DMS153 treated with DMSO at 0.1 percent for 48 hours (cell line): ENCODE results near the gene RPUSD2.
A peak's percentile ranks its signal among the peaks of the same experiment; 100 is the strongest.

Experiments
- DNase-seq: peaks from one replicate; lab custom pipeline; 2025; ENCODE audit not compliant: unreplicated experiment; lab: John Stamatoyannopoulos, UW

The RPUSD2 gene

GRCh38 chr15:40569129-40569953, at the start of gene RPUSD2:
TSS of gene RPUSD2 (plus strand) at chr15:40569299. CDS start at chr15:40569338, 39 bp downstream.
- peak; percentile 20 for DNase-seq

GRCh38 chr15:40523611-40524010, 45.5 kb upstream of the RPUSD2 start:
- no peak for DNase-seq

- DNase-seq = no peak
These were observed 43.2 kb upstream of the RPUSD2 start for GRCh38 chr15:40525855-40526254.

GRCh38 chr15:40528801-40529200, 40.3 kb upstream of the RPUSD2 start:
- no peak for DNase-seq

GRCh38 chr15:40533763-40534364, 35.2 kb upstream of the RPUSD2 start:
- DNase-seq = no peak

GRCh38 chr15:40534371-40534770, 34.7 kb upstream of the RPUSD2 start:
- no peak for DNase-seq

GRCh38 chr15:40536501-40536900, 32.6 kb upstream of the RPUSD2 start:
- DNase-seq = no peak

GRCh38 chr15:40538976-40539375, 30.1 kb upstream of the RPUSD2 start:
- no peak for DNase-seq

- no peak for DNase-seq
These were observed 26.0 kb upstream of the RPUSD2 start for GRCh38 chr15:40543082-40543481.

GRCh38 chr15:40543631-40544294, 25.3 kb upstream of the RPUSD2 start:
- DNase-seq = no peak

- no peak for DNase-seq
These were observed 23.6 kb upstream of the RPUSD2 start for GRCh38 chr15:40545457-40545856.

- DNase-seq = no peak
These were observed 20.5 kb upstream of the RPUSD2 start for GRCh38 chr15:40548610-40549009.

GRCh38 chr15:40549894-40550293, 19.2 kb upstream of the RPUSD2 start:
- no peak for DNase-seq

- DNase-seq = no peak
These were observed 18.6 kb upstream of the RPUSD2 start for GRCh38 chr15:40550341-40551037.

GRCh38 chr15:40554161-40554525, 15.0 kb upstream of the RPUSD2 start:
- DNase-seq = no peak

GRCh38 chr15:40555876-40556275, 13.2 kb upstream of the RPUSD2 start:
- DNase-seq = no peak

- DNase-seq = no peak
These were observed 10.0 kb upstream of the RPUSD2 start for GRCh38 chr15:40558952-40559742.

- no peak for DNase-seq
These were observed 6.4 kb upstream of the RPUSD2 start for GRCh38 chr15:40562691-40563090.

GRCh38 chr15:40563426-40563825, 5.7 kb upstream of the RPUSD2 start:
- no peak for DNase-seq

GRCh38 chr15:40564591-40565332, 4.3 kb upstream of the RPUSD2 start, which contains the start of gene CCDC32:
TSS of gene CCDC32 (minus strand) at chr15:40565042. CDS start at chr15:40563015, 2,027 bp downstream.
- peak; percentile 70 for DNase-seq
